ENCODE results near the gene TSNAXIP1. TPM values are rescaled to one million over a fixed set of nuclear protein-coding genes. Genes with fewer than 3 reads are reported as not detected.

Gene TSNAXIP1
- total and polyA plus RNA-seq, 9 of the 15 experiments (the other 6 are each of a cell fraction or from before 2014, with no cell fraction given) = 0.03 to 0.24 (median 0.11) TPM; not detected in 4

GRCh38 chr16:67872631-67873434 lies 66.1 kb downstream of the TSNAXIP1 start, which contains the start of gene EDC4 (continued):
- TF ChIP-seq MNT (conservative IDR thresholded peaks at IDR 0.05) = peak in 1 of 2 experiments; percentile 91; a peak in 3 of 4 replicates
- TF ChIP-seq MXD1 (CRISPR knock-in tag; IDR thresholded peaks at IDR 0.05; ENCODE audit: borderline replicate concordance, poor library complexity, severe bottlenecking) = no peak
- peak; percentile 18; the same call in 1 of the 2 replicates for TF ChIP-seq ATF4 (CRISPR knock-in tag; IDR thresholded peaks at IDR 0.05)
- no peak for TF ChIP-seq CHAMP1 (IDR thresholded peaks at IDR 0.05)
- TF ChIP-seq JUNB (CRISPR knock-in tag; conservative IDR thresholded peaks at IDR 0.05) = 0 out of 2 replicates have a peak, but pooled peaks have one; percentile 2
- TF ChIP-seq XRCC3 (IDR thresholded peaks at IDR 0.05) = no peak
- TF ChIP-seq ZBTB5 (IDR thresholded peaks at IDR 0.05) = no peak
- TF ChIP-seq NFRKB (IDR thresholded peaks at IDR 0.05; ENCODE audit: low read depth) = 0 out of 2 replicates have a peak, but pooled peaks have one; percentile 26
- peak; percentile 81 for TF ChIP-seq ZBTB33 (CRISPR knock-in tag; IDR thresholded peaks at IDR 0.05)
- TF ChIP-seq HDAC6 (IDR thresholded peaks at IDR 0.05; ENCODE audit: low read depth, low read length) = no peak
- TF ChIP-seq GABPB1 (CRISPR knock-in tag; IDR thresholded peaks at IDR 0.05) = peak; percentile 100
- peak; percentile 83; the same call in 1 of the 2 replicates for TF ChIP-seq PREB (CRISPR knock-in tag; IDR thresholded peaks at IDR 0.05)
- no peak for TF ChIP-seq ILK (tag; IDR thresholded peaks at IDR 0.05; ENCODE audit: borderline replicate concordance, low read depth)
- TF ChIP-seq ZNF282 (CRISPR knock-in tag; IDR thresholded peaks at IDR 0.05) = no peak
- TF ChIP-seq RB1 (IDR thresholded peaks at IDR 0.05; ENCODE audit: low read depth) = peak; percentile 95

All from K562 (cell line).